Cardiac fibroblast (primary cell): Measurements from ENCODE around the gene SHISA5.
"Not testable (repeated sequence)": the region's sequence is repeated elsewhere in the genome, so short reads cannot be mapped to it uniquely, and the experiment has no call there.

Experiments
- DNase-seq, 2 donors: peaks; one replicate each; pipeline versions ENCODE4 v3.0.0 to v3.0.0-alpha.2; 2010; ENCODE audit warnings: low read depth in 2 of 2
- H3K4me3 ChIP-seq, 2 donors: replicated peaks in 1 of 2; 1 replicate in 1 of 2; 2 replicates in 1 of 2; pipeline ENCODE4 v1.5.1; 2011; ENCODE audit warnings: low read depth in 2 of 2, low read length in 2 of 2, mild to moderate bottlenecking in 2 of 2, moderate library complexity in 1 of 2
- CTCF ChIP-seq: IDR thresholded peaks from one replicate; pipeline ENCODE4 v1.5.1; 2011; ENCODE audit warnings: low read depth, mild to moderate bottlenecking, low read length, inconsistent platforms

The SHISA5 gene

GRCh38 chr3:48532977-48533337, 29.0 kb upstream of the SHISA5 start:
- H3K4me3 ChIP-seq, result no peak overlapping the region
- TF ChIP-seq CTCF, result no peak
- no peak for DNase-seq

- no peak for DNase-seq
- H3K4me3 ChIP-seq, result no peak overlapping the region
- no peak for TF ChIP-seq CTCF
Observed at GRCh38 chr3:48532271-48532976, 28.4 kb upstream of the SHISA5 start.

DNA sequence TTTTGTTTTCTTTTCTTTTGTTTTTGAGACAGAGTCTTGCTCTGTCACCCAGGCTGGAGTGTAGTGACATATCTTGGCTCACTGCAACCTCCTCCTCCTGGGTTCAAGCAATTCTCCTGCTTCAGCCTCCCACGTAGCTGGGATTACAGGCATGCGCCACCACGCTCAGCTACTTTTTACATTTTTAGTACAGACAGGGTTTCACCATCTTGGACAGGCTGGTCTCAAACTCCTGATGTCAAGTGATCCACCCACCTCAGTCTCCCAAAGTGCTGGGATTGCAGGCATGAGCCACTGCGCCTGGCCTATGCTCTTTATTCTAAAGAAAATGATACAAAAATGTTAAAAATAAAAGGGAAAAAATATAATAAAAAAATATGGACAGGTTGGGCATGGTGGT, 26.7 kb upstream of the SHISA5 start:
- not testable (repeated sequence) for H3K4me3 ChIP-seq, DNase-seq

- DNase-seq, result peak in 1 of 2 donors; percentile 18
- H3K4me3 ChIP-seq, result no peak overlapping the region
- TF ChIP-seq CTCF, result no peak
Observed at GRCh38 chr3:48528754-48529153, 24.8 kb upstream of the SHISA5 start.

DNA sequence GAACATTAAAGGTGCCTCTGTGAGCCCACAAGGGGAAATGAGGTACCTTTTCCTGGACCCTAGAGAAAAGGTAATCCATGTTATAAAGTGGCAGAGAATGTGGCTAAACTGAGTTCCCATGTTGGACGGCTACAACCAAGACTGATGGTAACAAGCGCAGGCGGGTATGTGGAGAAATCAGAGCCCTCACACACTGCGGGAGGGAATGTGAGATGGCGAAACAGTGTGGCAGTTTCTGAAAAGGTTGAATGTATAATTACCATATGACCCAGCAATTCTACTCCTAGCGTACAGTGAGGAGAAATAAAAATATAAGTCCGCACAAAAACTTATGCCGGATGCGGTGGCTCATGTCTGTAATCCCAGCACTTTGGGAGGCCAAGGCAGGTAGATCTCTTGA, 24.1 kb upstream of the SHISA5 start:
- no peak for DNase-seq

GRCh38 chr3:48524970-48525369, 21.0 kb upstream of the SHISA5 start:
- no peak overlapping the region for H3K4me3 ChIP-seq
- no peak for DNase-seq
- TF ChIP-seq CTCF, result no peak

More for the DNA sequence above, 24.1 kb upstream of the SHISA5 start:
- H3K4me3 ChIP-seq, result no peak overlapping the region
- TF ChIP-seq CTCF, result no peak

DNA sequence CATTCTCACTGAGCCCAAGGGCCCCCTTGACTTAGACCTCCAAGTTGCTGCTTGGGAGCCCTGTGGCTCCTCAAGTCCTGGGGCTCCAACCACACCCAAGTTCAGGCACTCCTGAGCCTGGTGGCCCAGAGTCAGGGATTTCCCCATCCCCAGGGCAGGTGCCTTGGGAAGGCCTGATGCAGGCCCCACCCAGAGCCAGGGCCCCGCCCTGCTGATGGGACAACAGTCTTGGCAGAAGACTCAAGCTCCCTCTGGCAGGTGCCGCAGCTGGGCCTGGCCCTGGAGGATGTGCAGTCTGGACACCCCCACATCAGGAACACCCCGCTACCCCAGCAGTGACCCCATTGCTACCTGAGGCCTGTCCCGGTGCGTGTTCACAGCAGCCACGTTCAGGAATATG, 17.7 kb upstream of the SHISA5 start:
- no peak overlapping the region for H3K4me3 ChIP-seq
- DNase-seq, result no peak
- no peak for TF ChIP-seq CTCF
